T-helper 2 cell treated with Interferon-gamma antibody and Interleukin-4, amounts not matched to agents 100 ng/mL and 5 ng/mL, for 36 hours (primary cell): ENCODE results near the gene ZDHHC9. TPM values are rescaled to one million over a fixed set of nuclear protein-coding genes. Genes with fewer than 3 reads are reported as not detected.

Experiments
- intact Hi-C: fragments of 100-400 bp; cut with micrococcal nuclease; formaldehyde crosslinking; loops from one replicate; pipeline ENCODE4 v1.15.1; 2023
- total RNA-seq: library from RNA; stranded (reverse); gene quantifications from 2 replicates; pipeline ENCODE4 v1.2.3, GENCODE V29; 2022

Gene ZDHHC9
- total RNA-seq, 1 donor from 2014 or later, result 5.0 TPM

GRCh38 chrX:129787336-129788055 lies 56.2 kb downstream of the ZDHHC9 start:
- intact Hi-C loops, result loop anchor here (10.0 kb wide), 1 partner anchor 197 kb away; the partner anchor contains the start of gene BCORL1

GRCh38 chrX:129786210-129786651 lies 57.5 kb downstream of the ZDHHC9 start:
- intact Hi-C loops, result loop anchor here (10.0 kb wide), 1 partner anchor 199 kb away; the partner anchor contains the start of gene BCORL1

DNA sequence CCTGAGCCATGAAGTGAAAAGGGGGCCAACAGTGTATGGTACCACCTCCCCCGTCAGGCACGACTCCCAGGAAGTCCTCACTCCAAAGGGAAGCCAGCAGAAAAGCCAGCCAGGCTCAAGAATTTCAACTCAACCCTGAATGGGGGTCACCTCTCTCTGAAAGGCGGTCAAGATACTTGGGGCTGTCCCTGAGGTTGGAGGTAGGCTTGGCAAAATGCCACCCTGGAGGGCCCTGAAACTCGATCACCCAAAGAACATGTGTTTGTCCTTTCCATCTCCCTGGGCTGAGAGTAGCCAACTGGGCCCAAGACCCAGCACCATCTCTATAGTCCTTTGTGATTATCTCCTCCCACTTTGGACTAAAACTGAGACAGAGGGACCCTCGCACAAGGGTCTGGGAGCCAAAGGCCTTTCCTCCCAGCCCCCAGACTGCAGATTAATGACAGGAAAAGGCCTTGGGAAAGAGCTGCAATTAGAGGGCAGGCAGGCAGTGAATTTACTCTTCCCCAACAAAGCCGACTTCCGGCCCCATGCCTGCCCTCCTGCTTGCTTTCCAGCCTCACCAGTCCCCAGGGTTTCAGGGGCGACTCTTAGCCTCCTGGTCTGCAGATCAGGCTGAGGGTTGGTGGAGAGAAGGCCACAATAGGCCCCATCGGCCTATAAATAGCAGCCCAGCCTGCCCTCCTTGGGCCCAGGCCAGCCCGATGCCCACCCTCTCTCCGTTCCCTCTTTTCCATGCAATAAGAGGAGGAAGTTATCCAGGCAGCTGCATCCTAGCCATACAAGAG lies 58.3 kb downstream of the ZDHHC9 start:
- intact Hi-C loops, result loop anchor here (10.0 kb wide), 1 partner anchor 199 kb away; the partner anchor contains the start of gene BCORL1

- intact Hi-C loops, result loop anchor here (5.0 to 10.0 kb wide), 4 partner anchors 37 to 383 kb away; partner anchors contain the start of genes AIFM1 and BCORL1
Observed at GRCh38 chrX:129784371-129784770, 59.3 kb downstream of the ZDHHC9 start.

- intact Hi-C loops, result loop anchor here (5.0 to 10.0 kb wide), 4 partner anchors 36 to 384 kb away; partner anchors contain the start of genes AIFM1 and BCORL1
Observed at GRCh38 chrX:129783291-129783713, 60.4 kb downstream of the ZDHHC9 start.

DNA sequence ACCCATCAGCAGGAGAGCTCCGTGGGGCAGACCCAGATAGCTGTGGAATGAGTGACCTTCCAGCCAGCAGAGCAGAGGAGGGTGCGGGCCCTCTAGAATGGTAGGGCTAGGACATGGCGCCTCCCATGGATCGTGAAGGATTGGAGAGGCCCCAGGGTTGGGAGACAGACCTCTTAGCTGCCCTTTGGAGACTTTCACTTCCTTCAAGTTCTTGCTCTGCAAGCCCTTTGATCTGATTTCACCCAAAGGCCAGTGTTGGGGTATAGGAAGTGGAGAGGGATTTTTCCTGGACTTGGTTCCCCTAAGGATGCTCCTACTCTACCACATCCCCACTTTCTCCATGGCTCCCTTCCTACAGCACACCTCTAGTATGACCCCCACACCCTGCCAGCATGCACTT lies 61.0 kb downstream of the ZDHHC9 start:
- intact Hi-C loops, result loop anchor here (5.0 to 10.0 kb wide), 4 partner anchors 35 to 385 kb away; partner anchors contain the start of genes AIFM1 and BCORL1

GRCh38 chrX:129781680-129782495 lies 61.8 kb downstream of the ZDHHC9 start:
- intact Hi-C loops, result loop anchor here (1.0 to 10.0 kb wide), 7 partner anchors 13 to 385 kb away; partner anchors contain the start of genes AIFM1, BCORL1 and ZDHHC9

- intact Hi-C loops, result loop anchor here (1.0 to 10.0 kb wide), 7 partner anchors 12 to 386 kb away; partner anchors contain the start of genes AIFM1, BCORL1 and ZDHHC9
Observed at GRCh38 chrX:129781134-129781672, 62.5 kb downstream of the ZDHHC9 start.

- intact Hi-C loops, result loop anchor here (1.0 to 10.0 kb wide), 7 partner anchors 11 to 387 kb away; partner anchors contain the start of genes AIFM1, BCORL1 and ZDHHC9
Observed at GRCh38 chrX:129780441-129781105, 63.1 kb downstream of the ZDHHC9 start.

DNA sequence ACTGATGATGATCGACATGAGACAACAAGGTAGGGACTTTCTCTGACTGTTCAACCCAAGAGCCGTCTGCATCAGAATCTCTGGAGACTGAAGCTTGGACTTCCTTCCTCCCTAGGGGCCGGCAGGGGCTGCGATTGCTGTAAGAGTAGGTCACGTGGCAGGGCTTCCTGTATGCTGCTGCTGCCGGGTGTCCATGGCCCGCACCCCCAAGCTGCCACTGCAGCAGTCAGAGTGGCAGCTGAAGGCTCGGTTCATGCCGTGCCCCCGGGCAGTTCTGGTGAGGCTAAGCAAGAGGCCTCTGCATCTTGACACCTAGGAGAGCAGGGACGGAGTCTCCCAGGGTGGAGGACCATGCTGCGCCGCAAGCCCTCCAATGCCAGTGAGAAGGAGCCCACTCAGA lies 63.9 kb downstream of the ZDHHC9 start, which contains the start of gene SASH3:
SASH3 (plus strand) TSS at position 203 of the 400 bp plus-strand sequence; CDS start at position 352, 149 bp downstream.
- intact Hi-C loops, result loop anchor here (2.0 to 10.0 kb wide), 7 partner anchors 32 to 388 kb away; partner anchors contain the start of genes AIFM1, BCORL1, UTP14A and ZDHHC9

GRCh38 chrX:129779086-129779672 lies 64.5 kb downstream of the ZDHHC9 start:
- intact Hi-C loops, result loop anchor here (10.0 kb wide), 2 partner anchors 126 to 306 kb away; partner anchors contain the start of gene UTP14A

DNA sequence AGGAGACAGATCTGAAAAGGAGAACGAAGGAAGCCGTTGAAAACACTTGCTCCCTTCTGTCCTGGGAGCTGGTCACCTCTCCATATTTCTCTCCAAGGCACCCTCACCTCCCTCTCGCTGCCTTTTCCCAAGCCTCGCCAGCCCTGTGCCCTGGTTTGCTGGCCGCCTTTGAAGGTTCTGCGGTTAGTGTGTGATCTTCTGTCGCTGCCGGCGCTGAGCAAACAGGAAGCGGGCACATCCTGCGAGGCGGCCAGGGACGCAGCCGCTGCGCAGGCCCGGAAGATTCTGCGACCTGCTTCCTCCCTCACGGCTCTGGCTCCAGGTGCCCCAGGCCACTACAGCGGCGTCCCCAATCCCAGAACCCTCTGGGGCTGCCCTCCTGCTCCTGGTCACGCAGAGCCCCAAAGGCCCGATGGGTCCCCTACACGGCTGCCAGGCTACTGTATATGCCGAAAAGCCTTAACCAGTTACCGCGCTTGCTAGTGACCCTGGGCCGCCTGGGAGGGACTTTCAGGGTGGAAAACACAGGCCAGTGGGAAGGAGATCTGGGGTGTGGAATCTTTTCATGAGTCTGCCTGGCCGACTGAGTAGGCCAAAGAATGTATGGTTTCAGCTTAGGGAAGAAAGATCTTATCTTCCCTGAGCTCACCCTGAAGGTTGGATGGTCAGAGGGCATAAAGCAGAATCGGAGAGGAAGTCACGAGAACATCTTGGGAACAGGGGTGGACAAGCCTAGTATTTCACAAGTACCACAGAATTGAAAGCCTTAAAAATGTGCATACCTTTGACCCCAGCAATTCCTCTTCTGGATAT lies 66.3 kb downstream of the ZDHHC9 start:
- intact Hi-C loops, result loop anchor here (1.0 to 10.0 kb wide), 3 partner anchors 8 to 307 kb away; partner anchors contain the start of gene UTP14A

DNA sequence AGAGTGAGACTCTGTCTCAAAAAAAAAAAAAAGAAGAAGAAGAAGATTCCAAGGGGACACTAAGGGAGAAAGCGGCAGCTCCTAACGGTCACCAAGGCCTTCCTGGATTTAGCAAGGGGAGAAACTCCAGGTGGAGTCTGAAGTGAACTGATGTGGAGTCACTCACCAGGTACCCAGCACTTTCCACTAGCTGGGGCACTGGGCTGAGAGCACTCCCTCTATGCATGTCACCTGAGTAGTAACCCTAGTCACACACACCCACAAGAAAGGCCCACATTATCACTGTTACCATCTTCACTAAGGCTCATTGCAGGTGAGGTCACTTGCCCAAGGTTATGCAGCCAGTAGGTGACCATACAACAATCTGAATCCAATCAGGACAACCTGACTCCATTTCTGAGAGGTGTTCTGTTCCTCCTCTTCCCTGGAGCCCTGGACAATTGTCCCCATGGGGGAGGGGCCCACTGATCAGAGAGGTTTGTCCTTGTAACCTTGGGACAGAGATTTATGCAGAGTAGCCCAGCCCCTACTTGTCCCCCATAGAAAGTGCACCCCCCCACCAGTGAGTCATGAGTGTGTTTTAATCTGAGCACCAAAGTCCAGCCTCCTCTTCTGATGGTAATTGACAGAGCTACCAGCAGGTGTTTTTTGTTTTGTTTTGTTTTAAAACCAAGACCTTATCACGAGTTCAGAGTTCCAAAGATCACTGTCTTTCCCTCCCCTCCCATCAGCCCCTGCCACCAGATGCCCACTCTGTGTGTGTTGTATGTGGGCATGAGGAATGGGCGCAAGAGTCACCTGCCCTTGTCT lies 69.8 kb downstream of the ZDHHC9 start:
- intact Hi-C loops, result loop anchor here (10.0 kb wide), 2 partner anchors 131 to 311 kb away; partner anchors contain the start of gene UTP14A

DNA sequence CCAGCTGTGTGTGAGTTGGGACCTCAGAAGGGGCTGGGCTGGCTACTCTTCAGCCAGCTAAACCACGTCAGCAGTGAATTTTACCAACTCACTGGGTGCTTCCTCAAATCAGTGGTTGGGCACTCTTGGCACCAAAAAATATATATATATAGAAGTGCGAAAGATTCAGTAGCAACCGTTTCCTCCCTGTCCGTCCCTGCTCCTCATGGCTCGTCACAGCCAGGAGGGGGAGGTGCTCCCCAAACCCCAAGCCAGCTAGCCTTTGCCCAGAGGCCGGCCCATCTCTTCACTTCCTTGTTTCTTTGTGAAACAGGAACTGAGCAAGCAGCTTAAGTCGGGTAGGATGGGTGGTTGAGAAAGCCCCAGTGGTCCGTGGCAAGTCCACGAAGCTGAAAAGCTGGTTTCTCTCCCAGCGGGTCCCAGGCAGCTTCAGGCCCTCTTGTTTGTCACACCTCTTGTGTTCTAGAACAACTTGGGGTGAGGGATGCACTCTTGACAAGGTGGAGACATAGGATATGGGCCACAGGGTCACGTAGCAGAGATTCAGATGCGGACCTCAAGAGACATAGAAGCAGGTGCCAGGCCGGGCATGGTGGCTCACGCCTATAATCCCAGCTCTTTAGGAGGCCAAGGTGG lies 70.8 kb downstream of the ZDHHC9 start:
- intact Hi-C loops, result loop anchor here (10.0 kb wide), 2 partner anchors 132 to 312 kb away; partner anchors contain the start of gene UTP14A

- intact Hi-C loops, result loop anchor here (10.0 kb wide), 2 partner anchors 133 to 313 kb away; partner anchors contain the start of gene UTP14A
Observed at GRCh38 chrX:129771266-129771995, 72.3 kb downstream of the ZDHHC9 start.
